NCI-H2029 (cell line): Measurements from ENCODE around the gene KCNN2.
"Not testable (repeated sequence)": the region's sequence is repeated elsewhere in the genome, so short reads cannot be mapped to it uniquely, and the experiment has no call there.

Source experiments
- DNase-seq: peaks from one replicate; lab custom pipeline; 2025; lab: John Stamatoyannopoulos, UW

The KCNN2 gene

DNA sequence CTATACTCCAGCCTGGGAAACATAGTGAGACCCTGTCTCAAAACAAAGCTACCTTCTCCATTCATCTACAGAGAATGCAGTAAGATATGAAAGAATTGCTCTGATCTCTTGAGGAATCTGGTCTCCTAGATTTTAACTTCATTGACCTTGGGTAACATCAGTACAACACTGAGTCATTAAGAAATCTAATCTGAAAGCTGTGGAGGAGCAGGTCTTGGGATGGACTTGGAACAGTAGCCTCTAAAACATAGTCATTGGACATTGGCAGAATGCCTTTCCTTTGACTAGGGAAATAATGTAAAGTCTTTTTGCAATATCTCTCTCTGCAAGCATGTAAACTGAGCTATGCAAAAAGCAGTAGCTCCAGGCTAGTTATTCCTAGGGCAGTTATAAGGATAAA lies 58.1 kb downstream of the KCNN2 start:
- DNase-seq: no peak

DNA sequence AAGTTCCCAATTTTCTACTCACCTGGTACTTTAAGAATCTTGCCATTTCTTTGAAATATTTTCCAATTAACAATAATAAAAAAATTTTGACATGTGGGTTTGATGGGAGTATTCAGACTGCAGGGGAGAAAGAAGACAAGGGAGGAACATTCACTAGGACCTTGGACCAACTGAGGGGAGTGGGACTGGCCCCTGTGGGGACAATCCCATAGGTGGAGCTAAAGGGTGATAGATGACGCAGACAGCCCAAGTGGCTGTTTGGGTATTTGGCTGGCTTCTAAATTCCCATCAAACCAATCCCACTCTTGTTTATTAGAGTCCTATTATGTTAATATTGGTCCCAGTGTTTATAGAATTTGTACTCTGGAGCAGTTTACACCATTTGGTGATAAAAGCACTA lies 65.3 kb downstream of the KCNN2 start:
- DNase-seq: no peak

DNA sequence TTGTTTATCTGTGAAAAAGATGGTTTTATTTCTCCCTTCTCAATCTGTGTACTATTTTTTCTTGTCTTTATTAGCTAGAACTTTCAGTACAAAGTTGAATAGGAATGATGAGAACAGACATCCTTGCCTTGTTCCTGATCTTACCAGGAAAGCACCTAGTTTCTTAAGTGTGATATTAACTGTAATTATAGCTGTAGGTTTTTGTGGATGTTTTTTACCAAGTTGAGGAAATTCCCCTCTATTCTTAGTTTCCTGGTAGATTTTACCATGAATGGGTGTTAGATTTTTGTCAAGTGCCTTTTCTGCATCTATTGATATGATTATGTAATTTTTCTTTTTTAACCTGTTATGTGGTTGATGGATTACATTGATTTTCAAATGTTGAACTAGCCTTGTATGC lies 68.7 kb downstream of the KCNN2 start:
- DNase-seq: no peak

DNA sequence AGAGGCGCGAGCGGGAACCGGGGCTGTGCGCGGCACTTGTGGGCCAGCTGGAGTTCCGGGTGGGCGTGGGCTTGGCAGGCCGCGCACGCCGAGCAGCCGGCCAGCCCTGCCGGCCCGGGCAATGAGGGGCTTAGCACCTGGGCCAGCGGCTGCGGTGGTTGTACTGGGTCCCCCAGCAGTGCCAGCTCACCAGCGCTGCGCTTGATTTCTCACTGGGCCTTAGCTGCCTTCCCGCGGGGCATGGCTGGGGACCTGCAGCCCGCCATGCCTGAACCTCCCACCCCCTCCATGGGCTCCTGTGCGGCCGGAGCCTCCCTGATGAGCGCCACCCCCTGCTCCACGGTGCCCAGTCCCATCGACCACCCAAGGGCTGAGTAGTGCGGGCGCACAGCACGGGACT lies 70.8 kb downstream of the KCNN2 start:
- not testable (repeated sequence) for DNase-seq

DNA sequence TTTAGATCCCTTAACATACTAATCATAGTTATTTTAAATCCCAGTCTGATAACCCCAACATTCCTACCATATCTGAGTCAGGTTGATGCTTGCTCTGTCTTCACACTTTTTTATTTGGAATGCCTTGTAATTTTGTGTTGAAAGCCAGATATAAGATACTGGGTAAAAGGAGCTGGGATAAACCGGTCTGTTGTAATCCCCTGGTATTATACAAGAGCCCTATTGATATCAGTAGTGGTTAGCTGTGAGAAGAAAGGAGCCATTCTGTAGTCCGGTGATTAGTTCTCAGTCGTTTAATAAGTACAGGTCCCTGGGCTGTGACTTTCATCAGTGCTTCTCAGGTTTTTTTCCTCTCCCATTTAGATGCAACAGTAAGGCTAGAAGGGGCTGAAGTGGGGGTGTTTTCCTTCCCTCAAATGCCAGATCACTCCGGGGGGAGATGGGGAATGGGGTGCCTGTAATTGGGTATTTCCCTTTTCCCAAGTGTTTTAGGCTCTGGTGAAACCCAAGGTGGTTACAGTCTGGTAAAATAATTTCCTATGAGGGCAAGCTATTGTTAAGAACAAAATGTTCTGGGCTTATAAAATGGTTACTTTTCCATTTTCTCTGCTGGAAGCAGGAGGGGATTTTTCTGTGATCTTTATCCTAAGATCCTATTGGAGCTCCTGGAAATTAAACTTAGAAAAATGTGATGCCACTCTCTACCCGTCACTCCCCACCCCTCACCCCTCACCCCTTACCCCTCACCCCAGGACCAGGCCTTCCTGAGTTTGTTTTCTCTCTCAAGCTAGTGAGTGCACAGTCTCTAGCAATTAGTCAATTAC lies 72.7 kb downstream of the KCNN2 start:
- DNase-seq: no peak

DNA sequence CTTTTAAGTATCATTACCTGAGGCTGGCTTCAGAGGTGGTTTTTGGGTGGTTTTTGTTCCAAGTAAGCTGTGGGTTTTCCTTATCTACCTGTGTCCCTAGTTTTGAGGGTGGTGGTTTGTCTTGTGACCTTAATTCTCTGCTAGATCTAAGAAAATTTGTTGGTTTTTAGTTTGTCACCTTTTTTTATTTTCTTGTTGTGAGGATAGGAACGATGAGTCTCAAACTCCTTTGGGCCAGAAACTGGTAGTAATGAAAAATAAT lies 73.3 kb downstream of the KCNN2 start:
- no peak for DNase-seq

DNA sequence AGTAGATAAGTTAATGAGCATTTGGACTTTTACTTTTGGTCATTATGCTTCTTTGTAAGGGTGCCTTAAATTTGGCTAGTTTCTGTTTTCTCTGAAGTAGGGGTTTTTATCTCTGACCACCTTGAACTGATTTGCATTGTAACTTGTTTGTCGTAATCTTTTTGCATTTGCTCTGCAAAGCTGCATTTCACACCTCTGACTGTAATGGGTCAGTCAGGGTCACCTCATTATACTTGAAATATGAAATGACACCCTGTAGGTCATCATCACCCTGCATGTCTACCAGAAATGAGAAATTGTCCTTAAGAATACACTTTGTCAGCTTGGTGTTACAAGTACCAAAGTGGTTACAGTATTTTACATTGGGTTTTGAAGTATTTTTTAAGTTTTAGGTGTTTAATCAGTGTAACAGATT lies 74.0 kb downstream of the KCNN2 start:
- DNase-seq: no peak

DNA sequence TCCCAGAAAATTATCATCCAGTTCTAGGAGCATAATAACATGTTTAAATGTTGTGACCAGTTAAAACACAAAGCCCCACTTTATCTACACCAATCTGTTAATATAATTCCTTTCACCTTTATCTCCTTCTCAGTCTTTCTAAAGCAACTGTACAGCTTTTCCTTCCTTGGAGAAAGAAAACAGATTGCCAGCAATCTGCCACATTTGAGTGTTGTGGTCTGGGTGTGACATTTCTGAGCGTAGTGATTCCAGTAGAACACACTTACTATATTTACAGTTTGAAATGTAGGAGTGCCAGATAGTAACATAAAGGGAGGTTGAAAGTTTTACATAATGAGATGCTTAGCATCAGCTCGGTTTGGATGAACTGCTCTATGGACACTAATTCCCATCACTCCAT lies 76.1 kb downstream of the KCNN2 start:
- DNase-seq: no peak

DNA sequence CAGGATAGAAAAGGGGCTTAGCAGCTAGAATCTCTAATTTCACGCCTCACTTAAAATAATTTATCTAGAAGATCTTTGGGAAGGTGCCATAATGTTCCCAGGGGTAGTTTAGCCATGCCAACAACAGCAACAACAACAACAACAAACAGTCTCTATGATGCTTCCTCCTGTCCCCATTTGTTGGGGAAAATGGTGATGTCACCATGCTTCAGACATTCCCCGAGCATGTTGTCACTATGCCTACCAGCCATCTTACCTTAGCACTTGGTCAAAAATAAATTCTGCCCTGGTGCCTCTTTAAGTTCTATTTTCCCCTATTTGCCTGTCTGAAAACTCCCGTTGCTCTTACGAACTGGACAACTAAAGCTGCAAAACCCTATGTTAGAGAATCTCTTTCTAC lies 76.6 kb downstream of the KCNN2 start:
- no peak for DNase-seq

DNA sequence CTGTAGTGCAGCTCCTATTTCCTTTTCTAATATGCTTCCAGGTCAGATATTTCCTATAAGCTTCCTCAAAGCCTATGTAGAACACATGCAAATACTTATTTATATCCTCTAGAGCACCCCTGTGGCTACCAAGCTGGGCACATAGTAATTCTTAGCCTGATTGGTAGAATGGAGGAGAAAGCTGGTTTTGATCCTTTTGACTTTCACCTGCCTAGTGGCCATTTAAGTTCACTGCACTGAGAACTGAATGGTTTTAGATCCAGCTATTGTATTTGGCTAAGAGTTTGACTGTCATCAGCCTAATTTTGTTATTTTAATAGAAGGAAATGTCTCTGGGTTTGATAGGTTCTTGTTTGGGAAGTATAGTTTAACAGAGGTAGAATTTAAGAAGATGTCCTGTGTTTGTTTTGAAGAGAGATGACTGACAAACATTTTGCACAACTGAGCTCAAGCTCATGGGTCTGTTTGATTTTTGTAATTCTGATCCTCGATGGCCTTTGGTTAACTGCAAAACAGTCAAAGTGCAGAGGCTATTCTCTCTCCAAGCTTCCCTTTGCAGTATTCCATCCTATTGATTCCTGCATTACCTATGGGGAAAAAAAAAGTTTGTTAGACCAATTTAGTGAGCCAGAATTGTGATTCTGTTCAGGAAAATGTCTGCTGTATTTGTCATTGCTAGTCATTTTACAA lies 85.4 kb downstream of the KCNN2 start:
- DNase-seq: no peak

DNA sequence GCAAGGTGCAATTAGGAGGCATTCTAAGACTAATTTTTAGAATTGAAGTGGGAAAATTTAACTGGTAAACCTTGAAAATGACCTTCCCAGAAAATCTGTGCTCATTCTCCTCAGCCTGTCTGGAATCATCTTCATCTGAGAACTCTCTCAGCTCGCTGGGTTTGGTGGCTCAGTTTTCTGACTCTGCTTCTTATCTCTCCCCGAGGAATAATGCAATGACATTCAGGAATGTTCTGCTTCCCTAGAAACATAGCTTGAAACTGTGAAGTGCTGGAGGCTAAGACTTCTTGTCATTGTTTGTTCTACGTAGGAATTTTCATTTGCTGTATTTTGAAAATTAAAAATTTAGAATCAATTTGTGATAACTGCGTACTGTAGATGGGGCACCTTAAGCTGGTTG lies 86.6 kb downstream of the KCNN2 start:
- no peak for DNase-seq

DNA sequence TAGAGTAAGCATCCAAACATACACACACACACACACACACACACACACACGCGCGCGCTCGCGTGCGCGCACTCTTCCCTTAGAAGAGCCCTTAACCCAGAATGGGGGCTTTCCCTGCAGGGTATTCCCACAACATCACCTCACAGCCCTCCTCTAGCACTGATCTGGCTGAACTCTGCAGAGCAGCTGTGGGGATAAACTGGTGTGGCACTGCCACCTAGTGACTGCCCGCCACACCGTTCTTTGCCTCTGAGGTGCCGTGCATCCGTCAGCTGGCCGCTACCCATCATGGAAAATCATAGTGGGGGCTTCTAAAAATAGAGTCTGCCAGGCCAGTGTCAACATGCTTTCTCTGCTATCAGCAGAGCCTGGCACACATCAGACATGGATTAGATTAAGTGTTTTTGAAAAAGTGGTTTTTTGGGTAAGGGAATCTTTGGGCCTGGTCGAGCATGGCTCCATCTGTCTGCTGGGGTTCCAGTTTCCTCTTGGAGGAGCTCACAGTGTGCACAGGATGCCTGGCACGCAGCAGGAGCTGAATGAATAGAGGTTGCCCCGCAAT lies 88.1 kb downstream of the KCNN2 start:
- no peak for DNase-seq

DNA sequence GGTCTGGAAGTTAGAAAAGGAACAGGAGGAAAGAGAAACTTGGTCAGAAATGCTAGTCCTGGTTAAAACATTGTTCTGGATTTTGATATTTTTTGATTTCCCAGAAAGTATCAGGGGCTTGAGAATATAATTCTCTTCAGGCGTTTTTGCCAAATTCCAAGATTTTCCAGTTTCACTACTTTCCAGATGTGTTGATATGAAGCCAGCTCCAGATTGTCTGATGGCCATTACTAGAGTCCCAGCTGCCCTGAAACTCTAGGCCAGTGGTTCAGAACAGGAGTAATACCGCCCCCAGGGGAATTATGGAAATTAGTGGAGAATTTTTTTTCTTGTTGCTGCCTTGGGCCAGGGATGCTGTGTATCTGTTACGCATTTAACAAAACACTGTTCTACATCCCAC lies 88.6 kb downstream of the KCNN2 start:
- no peak for DNase-seq

DNA sequence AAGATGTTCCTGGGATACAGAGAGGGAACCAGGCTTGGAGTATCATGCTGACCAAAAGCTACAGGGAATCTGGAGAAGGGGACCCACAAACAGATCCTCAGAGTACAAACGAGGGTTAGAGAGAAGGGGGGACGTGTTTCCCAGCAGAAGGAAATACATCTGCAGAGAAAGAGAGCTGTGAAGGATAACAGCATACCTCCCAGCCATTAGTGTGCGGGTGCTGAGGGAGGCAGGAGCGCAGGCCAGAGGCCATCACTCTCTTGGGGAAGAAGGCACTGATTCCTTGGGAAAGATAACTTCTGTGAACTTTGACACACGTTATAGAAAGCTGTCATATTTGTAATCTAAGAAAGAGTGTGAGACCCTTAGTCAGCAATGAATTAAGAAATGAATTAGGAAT lies 96.9 kb downstream of the KCNN2 start:
- DNase-seq: no peak

DNA sequence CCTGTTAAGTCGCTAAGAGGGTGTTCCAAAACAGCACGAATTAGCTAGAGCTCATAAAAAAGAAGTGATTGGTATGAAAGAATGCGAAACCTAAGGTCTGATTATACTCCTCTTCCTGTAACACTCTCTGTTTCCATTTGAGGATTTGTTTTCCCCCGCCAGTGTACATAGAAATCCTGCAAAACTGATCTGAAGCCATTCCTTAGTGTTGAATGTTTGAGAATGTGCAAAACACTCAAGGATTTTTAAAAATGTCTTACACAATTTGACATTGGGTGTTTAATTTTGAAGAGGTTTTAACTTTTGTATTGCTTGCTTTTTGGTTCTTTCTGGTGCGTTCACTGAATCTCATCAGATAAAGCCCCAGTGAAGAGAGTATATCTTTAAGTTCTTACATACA lies 105.3 kb downstream of the KCNN2 start:
- DNase-seq: no peak

DNA sequence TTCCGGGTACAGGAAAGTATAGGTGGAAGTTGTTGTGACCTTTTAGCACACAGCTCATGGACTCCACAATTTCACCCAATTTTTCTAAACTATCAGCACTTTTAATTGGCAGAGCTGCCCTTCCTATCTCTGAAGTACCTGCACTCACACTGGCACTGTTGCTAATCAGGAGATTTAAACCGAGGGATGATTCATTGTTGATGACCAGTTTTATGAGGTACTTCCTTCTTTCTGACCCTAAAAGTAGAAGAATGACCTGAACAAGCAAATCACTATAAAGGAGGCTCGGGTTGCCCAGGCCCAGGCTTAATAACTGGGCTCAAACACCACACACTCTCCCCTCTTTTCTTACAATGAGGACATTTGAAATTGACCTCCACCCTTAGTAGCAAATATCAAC lies 105.9 kb downstream of the KCNN2 start:
- no peak for DNase-seq

DNA sequence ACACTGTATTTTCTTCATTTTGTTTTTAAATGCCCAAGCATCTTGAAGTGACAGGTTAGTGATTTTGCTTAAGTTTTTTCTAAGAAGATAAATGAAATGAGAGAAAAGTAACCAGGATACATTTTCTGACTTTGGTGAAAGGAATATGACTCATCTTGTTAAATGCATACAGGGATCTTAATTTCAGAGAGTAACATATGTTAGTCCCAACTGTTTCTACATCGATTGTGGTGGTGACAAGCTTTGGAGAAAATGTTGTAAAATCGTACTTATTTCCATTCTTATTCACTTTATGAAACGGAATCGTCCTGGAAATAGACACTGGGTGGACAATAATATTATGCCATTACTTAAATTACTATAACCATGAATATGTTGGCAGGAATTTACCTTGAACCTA lies 107.5 kb downstream of the KCNN2 start:
- DNase-seq: no peak

DNA sequence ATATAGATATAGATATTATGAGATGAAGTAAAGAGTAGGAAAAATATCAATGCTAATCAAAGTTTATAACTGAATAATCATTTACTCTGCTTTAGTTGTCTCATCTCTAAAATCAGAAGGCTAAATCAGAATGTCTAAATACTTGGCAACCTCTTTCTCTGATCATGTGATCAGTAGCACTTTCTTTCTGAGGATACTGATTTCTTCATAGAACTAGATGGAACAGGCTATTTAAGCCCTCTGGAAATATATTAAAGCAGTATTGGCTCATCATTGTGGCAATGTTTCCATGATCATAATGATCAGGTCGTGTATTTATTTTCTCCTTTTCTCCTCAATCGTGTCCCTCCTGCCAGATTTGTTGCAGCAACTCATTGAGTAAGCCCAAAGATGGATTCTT lies 109.7 kb downstream of the KCNN2 start:
- no peak for DNase-seq

DNA sequence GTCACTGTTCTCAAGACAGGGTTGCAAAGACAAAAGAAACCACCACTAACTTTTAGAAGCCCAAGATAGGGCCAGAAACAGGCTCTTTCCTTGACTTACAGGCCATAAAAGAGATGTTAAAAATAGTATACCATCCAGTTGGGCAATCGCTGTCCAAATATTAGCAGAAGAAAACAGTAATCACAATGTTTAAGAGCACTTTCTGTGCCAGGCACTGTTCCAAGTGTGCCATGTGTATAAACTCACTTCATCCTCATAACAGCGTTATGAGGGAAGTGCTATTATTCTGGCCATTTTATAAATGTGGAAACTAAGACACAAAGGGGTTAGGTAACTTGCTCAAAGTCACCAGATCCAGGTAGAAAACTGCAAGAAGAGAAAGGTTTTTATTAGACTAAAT lies 111.7 kb downstream of the KCNN2 start:
- DNase-seq: no peak

DNA sequence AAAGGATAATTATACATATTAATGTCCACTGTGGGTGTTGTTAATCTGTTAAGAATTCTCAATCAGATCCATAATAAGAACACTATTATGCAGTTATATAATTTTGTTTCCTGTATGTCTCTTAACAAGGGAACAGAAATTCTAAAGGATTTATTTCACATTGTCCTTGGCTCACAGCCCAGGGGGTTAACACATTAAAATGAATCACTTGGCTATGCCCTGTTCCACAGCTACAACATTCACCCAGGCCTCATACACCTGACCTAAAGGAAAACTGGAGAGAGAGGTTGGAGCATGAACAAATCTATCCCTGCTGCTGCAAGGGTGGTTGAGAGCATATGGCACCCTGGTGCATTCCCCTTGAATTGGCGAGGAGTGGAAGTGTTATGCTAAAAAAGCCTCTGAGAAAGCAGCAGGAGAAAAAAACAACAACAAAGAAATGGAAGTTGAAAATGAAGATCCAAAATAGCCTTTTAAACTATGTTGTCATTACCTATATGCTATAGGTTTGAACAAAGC lies 116.0 kb downstream of the KCNN2 start:
- no peak for DNase-seq

DNA sequence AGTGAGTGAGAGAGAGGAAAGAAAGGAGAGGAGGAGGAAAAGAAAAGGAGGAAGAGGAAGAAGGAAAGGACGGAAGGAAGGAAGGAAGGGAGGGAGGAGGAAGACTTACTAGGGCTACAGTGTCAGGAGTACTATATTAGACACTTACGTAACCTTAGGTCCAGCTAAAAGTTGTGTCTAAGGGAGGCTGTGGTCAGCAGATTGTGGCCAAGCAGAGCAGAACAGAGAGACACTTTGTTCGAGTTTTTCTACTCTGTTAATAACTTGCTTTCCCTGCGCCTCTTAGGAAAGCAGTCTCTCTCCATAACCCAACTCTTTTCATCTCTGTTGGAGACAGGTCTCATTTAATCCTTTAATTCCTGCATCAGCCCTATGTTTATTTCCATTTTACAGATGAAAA lies 138.9 kb downstream of the KCNN2 start:
- DNase-seq: no peak

DNA sequence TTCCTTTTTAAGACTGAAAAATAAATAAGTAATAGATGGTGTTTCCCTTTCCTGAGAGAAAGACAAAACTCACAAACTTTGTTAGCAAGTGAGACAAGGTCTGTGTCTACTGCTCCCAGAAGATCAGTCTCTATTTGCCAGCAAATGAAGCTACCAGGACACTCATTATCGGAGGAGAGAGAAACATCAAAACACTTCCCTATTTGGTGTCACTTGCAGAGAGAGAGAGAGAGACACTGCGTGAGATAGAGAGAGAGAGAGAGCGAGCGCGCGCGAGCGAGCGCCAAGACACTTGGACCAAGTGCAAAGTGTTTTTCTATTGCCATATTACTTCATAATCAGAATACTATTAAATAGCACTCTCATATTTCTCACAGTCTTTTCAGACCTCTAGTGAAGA lies 142.7 kb downstream of the KCNN2 start:
- DNase-seq: no peak

DNA sequence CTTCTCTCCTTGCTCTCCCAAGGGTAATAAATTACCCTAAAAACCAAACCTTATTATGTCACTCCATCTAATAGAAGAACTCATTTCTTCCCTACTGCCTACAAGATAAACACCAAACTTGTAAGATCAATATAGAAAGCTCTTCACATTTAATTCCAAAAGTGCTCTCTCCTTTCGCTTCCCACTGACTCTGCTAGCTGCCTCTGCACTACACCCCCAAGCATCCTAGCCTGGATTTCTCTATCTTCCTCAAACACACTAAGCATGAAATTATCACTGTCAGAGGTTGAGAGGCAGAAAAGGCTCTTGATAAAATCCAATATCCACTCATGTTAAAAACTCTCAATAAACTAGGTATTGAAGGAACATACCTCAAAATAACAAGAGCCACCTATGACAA lies 162.4 kb downstream of the KCNN2 start:
- no peak for DNase-seq

DNA sequence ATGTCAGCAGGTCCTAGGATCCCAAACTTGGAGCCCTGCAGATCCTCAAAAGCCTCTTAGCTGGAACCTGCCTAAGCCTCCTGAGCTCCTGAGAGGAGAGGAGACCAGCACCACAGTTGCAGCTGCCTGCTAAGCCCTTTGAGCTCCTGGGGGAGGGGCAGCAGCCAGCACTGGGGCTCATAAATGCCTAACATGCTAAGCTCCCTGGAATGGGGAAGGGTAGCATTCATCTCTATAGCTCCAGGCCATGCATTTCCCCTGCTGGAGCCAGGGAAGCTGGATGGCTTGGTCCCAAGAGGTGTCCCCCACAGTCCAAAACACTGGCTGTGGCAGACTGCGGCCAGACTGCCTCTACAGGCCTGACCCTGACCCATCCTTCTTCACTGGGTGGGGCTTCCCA lies 182.7 kb downstream of the KCNN2 start:
- DNase-seq: no peak
